ENCODE results near the gene CC2D2B. TPM values are rescaled to one million over a fixed set of nuclear protein-coding genes. Genes with fewer than 3 reads are reported as not detected.
"Not testable (repeated sequence)": the region's sequence is repeated elsewhere in the genome, so short reads cannot be mapped to it uniquely, and the experiment has no call there.

The CC2D2B gene
- total RNA-seq, 8 experiments from 2014 or later = 0.38 to 1.9 (median 0.95) TPM

GRCh38 chr10:95941115-95941514, 33.3 kb downstream of the CC2D2B start:
- no peaks in the 10 kb centered on the region for H3K4me1 ChIP-seq (replicated peaks in 1 of 2)
- no peak for ATAC-seq (replicated peaks in 6 of 8)
- H3K27ac ChIP-seq = no peak overlapping the region
- in situ Hi-C loops (cut with MboI; ENCODE audit: low pct_unique_long_range_greater_than_20kb in 2 of 9, low sequenced_read_pairs in 9 of 9, unreplicated experiment in 9 of 9) = no loop called here
- H3K4me3 ChIP-seq = no peak overlapping the region
- WGBS, 10 experiments = 0 to 79% (median 30%) methylated on average over 2 to 4 of the region's 4 CpGs; no CpG with 5 or more reads in 1 of the 10 experiments

- 13 to 95% (median 79%) methylated on average over 3 to 7 of the region's 7 CpGs for WGBS, 10 experiments
- H3K4me1 ChIP-seq (replicated peaks in 1 of 2) = no peaks in the 10 kb centered on the region
- no peak overlapping the region for H3K27ac ChIP-seq
- in situ Hi-C loops (cut with MboI; ENCODE audit: low pct_unique_long_range_greater_than_20kb in 2 of 9, low sequenced_read_pairs in 9 of 9, unreplicated experiment in 9 of 9) = loop anchor here in 1 of 9 experiments (25.0 kb wide), 1 partner anchor 276 kb away; the partner anchor contains the start of gene TCTN3
- no peak overlapping the region for H3K4me3 ChIP-seq
- no peak for ATAC-seq (replicated peaks in 6 of 8)
Observed at GRCh38 chr10:95963202-95963990, 55.6 kb downstream of the CC2D2B start.

- no peaks in the 10 kb centered on the region for H3K4me1 ChIP-seq (replicated peaks in 1 of 2)
- no peak overlapping the region for H3K4me3 ChIP-seq
- in situ Hi-C loops (cut with MboI; ENCODE audit: low pct_unique_long_range_greater_than_20kb in 2 of 9, low sequenced_read_pairs in 9 of 9, unreplicated experiment in 9 of 9) = loop anchor here in 1 of 9 experiments (25.0 kb wide), 1 partner anchor 277 kb away; the partner anchor contains the start of gene TCTN3
- 13 to 100% (median 90%) methylated on average over 1 of the region's 1 CpG; no CpG with 5 or more reads in 1 of the 10 experiments for WGBS, 10 experiments
- H3K27ac ChIP-seq = no peak overlapping the region
- no peak for ATAC-seq (replicated peaks in 6 of 8)
Observed at GRCh38 chr10:95963991-95964389, 56.2 kb downstream of the CC2D2B start.

GRCh38 chr10:95964756-95965155, 57.0 kb downstream of the CC2D2B start:
- Histone ChIP-seq H3K4me3 (no peak overlapping the region), H3K27ac (no peak overlapping the region), H3K4me1 (replicated peaks in 1 of 2) (no peaks in the 10 kb centered on the region)
- in situ Hi-C loops (cut with MboI; ENCODE audit: low pct_unique_long_range_greater_than_20kb in 2 of 9, low sequenced_read_pairs in 9 of 9, unreplicated experiment in 9 of 9) = loop anchor here in 1 of 9 experiments (25.0 kb wide), 1 partner anchor 277 kb away; the partner anchor contains the start of gene TCTN3
- 0 to 100% (median 92%) methylated on average over 1 of the region's 1 CpG; no CpG with 5 or more reads in 2 of the 10 experiments for WGBS, 10 experiments
- ATAC-seq (replicated peaks in 6 of 8) = peak in 2 of 8 experiments; percentile 72 to 77

- in situ Hi-C loops (cut with MboI; ENCODE audit: low pct_unique_long_range_greater_than_20kb in 2 of 9, low sequenced_read_pairs in 9 of 9, unreplicated experiment in 9 of 9) = no loop called here
- 47 to 88% (median 78%) methylated on average over 1 to 3 of the region's 9 CpGs; no CpG with 5 or more reads in 4 of the 10 experiments for WGBS, 10 experiments
- Histone ChIP-seq H3K4me1 (replicated peaks in 1 of 2) (no peaks in the 10 kb centered on the region), H3K27ac (no peak overlapping the region), H3K4me3 (no peak overlapping the region)
- no peak for ATAC-seq (replicated peaks in 6 of 8)
Observed at GRCh38 chr10:95976362-95977229, 68.8 kb downstream of the CC2D2B start.

GRCh38 chr10:95982200-95982599, 74.4 kb downstream of the CC2D2B start:
- in situ Hi-C loops (cut with MboI; ENCODE audit: low pct_unique_long_range_greater_than_20kb in 2 of 9, low sequenced_read_pairs in 9 of 9, unreplicated experiment in 9 of 9) = no loop called here
- WGBS, 10 experiments = 55 to 100% (median 80%) methylated on average over 1 to 2 of the region's 2 CpGs; no CpG with 5 or more reads in 2 of the 10 experiments
- H3K4me3 ChIP-seq = no peak overlapping the region
- no peaks in the 10 kb centered on the region for H3K4me1 ChIP-seq (replicated peaks in 1 of 2)
- H3K27ac ChIP-seq = no peak overlapping the region
- peak in 3 of 8 experiments; percentile 32 to 92 (median 56) for ATAC-seq (replicated peaks in 6 of 8)

GRCh38 chr10:95987685-95988426, 80.1 kb downstream of the CC2D2B start:
- no peaks in the 10 kb centered on the region for H3K4me1 ChIP-seq (replicated peaks in 1 of 2)
- no peak for ATAC-seq (replicated peaks in 6 of 8)
- in situ Hi-C loops (cut with MboI; ENCODE audit: low pct_unique_long_range_greater_than_20kb in 2 of 9, low sequenced_read_pairs in 9 of 9, unreplicated experiment in 9 of 9) = no loop called here
- 0 to 100% (median 45%) methylated on average over 1 to 2 of the region's 2 CpGs for WGBS, 10 experiments
- H3K27ac ChIP-seq = no peak overlapping the region
- no peak overlapping the region for H3K4me3 ChIP-seq

GRCh38 chr10:95988702-95989101, 80.9 kb downstream of the CC2D2B start:
- ATAC-seq (replicated peaks in 6 of 8) = peak in 3 of 8 experiments; percentile 39 to 61 (median 45)
- H3K4me1 ChIP-seq (replicated peaks in 1 of 2) = no peaks in the 10 kb centered on the region
- in situ Hi-C loops (cut with MboI; ENCODE audit: low pct_unique_long_range_greater_than_20kb in 2 of 9, low sequenced_read_pairs in 9 of 9, unreplicated experiment in 9 of 9) = no loop called here
- H3K27ac ChIP-seq = no peak overlapping the region
- 0 to 90% (median 66%) methylated on average over 1 to 3 of the region's 3 CpGs for WGBS, 10 experiments
- no peak overlapping the region for H3K4me3 ChIP-seq

GRCh38 chr10:95994376-95994775, 86.6 kb downstream of the CC2D2B start:
- ATAC-seq (replicated peaks in 6 of 8); H3K4me3 ChIP-seq; H3K27ac ChIP-seq; in situ Hi-C loops (cut with MboI; ENCODE audit: low pct_unique_long_range_greater_than_20kb in 2 of 9, low sequenced_read_pairs in 9 of 9, unreplicated experiment in 9 of 9); H3K4me1 ChIP-seq (replicated peaks in 1 of 2): not testable (repeated sequence)
- WGBS, 10 experiments = 72 to 100% (median 97%) methylated on average over 2 to 6 of the region's 11 CpGs; no CpG with 5 or more reads in 4 of the 10 experiments

- Histone ChIP-seq H3K4me3 (no peak overlapping the region), H3K4me1 (replicated peaks in 1 of 2) (peaks cover 0 to 10% of the 10 kb centered on the region in 2 donors), H3K27ac (peak overlapping the region in 1 of 2 donors; percentile 22)
- peak in 5 of 8 experiments; percentile 27 to 92 (median 62) for ATAC-seq (replicated peaks in 6 of 8)
- 50 to 100% (median 79%) methylated on average over 1 of the region's 1 CpG; no CpG with 5 or more reads in 1 of the 10 experiments for WGBS, 10 experiments
- in situ Hi-C loops (cut with MboI; ENCODE audit: low pct_unique_long_range_greater_than_20kb in 2 of 9, low sequenced_read_pairs in 9 of 9, unreplicated experiment in 9 of 9) = no loop called here
Observed at GRCh38 chr10:95998255-95998784, 90.5 kb downstream of the CC2D2B start.

GRCh38 chr10:96013956-96014355, 106.2 kb downstream of the CC2D2B start:
- H3K27ac ChIP-seq = no peak overlapping the region
- H3K4me3 ChIP-seq = no peak overlapping the region
- no peak for ATAC-seq (replicated peaks in 6 of 8)
- in situ Hi-C loops (cut with MboI; ENCODE audit: low pct_unique_long_range_greater_than_20kb in 2 of 9, low sequenced_read_pairs in 9 of 9, unreplicated experiment in 9 of 9) = loop anchor here in 4 of 9 experiments (25.0 kb wide), 2 partner anchors 273 to 323 kb away; no protein-coding TSS in a partner anchor
- no peaks in the 10 kb centered on the region for H3K4me1 ChIP-seq (replicated peaks in 1 of 2)
- 0 to 100% (median 56%) methylated on average over 1 to 2 of the region's 2 CpGs; no CpG with 5 or more reads in 2 of the 10 experiments for WGBS, 10 experiments

All from motor neuron (in vitro differentiated cells).